ENCODE measurements around the gene ARR3. TPM values are rescaled to one million over a fixed set of nuclear protein-coding genes. Genes with fewer than 3 reads are reported as not detected.
"Not testable (repeated sequence)": the region's sequence is repeated elsewhere in the genome, so short reads cannot be mapped to it uniquely, and the experiment has no call there.

ARR3 gene
- total RNA-seq, 4 donors from 2014 or later: not detected

DNA sequence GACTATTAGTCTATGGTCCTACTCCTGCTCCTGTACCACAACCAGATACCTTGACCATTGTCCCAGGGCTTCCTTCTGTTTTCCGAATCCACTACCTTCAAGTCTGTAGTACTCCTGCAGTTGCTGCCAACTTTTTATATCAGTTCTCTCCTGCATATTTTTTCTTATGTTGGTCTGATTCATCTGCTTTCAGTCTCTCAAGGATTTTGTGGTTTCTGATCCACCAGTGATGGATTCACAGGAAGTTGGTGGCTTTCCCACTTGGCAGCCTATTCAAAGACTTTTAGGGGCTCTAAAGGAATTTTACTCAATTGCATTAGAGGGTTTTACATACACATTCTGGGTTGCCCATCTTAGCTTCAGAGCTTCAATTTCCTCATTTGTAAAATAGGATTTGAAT, 45.4 kb downstream of the ARR3 start:
- H3K27ac ChIP-seq: no peak overlapping the region
- H3K27me3 ChIP-seq: no peaks in the 10 kb centered on the region
- no peak overlapping the region for H3K4me3 ChIP-seq
- 83% methylated on average over 1 of the region's 1 CpG; no CpG with 5 or more reads in 1 of the 2 donors for WGBS, 2 donors (ENCODE audit: low coverage in 1 of 2)
- H3K36me3 ChIP-seq: no peaks in the 10 kb centered on the region
- no peak for ATAC-seq
- no peak for TF ChIP-seq EP300 (IDR thresholded peaks at IDR 0.05)
- no peak for TF ChIP-seq POLR2AphosphoS5 (IDR thresholded peaks at IDR 0.05)
- TF ChIP-seq, protein P1, sequence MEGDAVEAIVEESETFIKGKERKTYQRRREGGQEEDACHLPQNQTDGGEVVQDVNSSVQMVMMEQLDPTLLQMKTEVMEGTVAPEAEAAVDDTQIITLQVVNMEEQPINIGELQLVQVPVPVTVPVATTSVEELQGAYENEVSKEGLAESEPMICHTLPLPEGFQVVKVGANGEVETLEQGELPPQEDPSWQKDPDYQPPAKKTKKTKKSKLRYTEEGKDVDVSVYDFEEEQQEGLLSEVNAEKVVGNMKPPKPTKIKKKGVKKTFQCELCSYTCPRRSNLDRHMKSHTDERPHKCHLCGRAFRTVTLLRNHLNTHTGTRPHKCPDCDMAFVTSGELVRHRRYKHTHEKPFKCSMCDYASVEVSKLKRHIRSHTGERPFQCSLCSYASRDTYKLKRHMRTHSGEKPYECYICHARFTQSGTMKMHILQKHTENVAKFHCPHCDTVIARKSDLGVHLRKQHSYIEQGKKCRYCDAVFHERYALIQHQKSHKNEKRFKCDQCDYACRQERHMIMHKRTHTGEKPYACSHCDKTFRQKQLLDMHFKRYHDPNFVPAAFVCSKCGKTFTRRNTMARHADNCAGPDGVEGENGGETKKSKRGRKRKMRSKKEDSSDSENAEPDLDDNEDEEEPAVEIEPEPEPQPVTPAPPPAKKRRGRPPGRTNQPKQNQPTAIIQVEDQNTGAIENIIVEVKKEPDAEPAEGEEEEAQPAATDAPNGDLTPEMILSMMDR (IDR thresholded peaks at IDR 0.05): no peak
- TF ChIP-seq POLR2A (IDR thresholded peaks at IDR 0.05): no peak
- H3K4me1 ChIP-seq: no peaks in the 10 kb centered on the region
- H3K9me3 ChIP-seq: no peaks in the 10 kb centered on the region

DNA sequence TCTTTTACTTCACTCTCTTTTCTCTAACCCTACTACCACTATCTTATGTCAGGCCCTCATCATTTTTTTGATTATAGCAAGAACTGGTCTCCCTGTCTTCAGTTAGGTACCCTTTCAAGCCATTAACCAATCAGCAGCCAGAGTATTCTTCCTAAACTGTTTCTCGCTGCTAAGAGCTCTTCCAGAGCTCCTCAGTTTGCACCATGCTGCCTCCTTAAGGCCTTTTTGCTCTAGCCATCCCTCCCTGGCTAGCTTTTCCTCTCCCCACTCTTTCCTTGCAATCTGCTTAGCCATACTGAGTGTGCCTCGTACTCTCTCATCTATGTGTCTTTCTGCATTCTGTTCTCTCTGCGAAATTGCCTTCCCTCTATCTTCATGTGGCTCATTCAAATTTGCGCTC, 54.6 kb downstream of the ARR3 start:
- TF ChIP-seq, protein P1 (IDR thresholded peaks at IDR 0.05): no peak
- TF ChIP-seq POLR2AphosphoS5 (IDR thresholded peaks at IDR 0.05): no peak
- no peak for TF ChIP-seq EP300 (IDR thresholded peaks at IDR 0.05)
- no peak for TF ChIP-seq POLR2A (IDR thresholded peaks at IDR 0.05)
- Histone ChIP-seq H3K36me3 (no peaks in the 10 kb centered on the region), H3K27me3 (no peaks in the 10 kb centered on the region), H3K9me3 (no peaks in the 10 kb centered on the region), H3K27ac (no peak overlapping the region), H3K4me1 (no peaks in the 10 kb centered on the region), H3K4me3 (no peak overlapping the region)
- WGBS, 2 donors (ENCODE audit: low coverage in 1 of 2): 98% methylated on average over 4 of the region's 4 CpGs; no CpG with 5 or more reads in 1 of the 2 donors
- ATAC-seq: no peak

DNA sequence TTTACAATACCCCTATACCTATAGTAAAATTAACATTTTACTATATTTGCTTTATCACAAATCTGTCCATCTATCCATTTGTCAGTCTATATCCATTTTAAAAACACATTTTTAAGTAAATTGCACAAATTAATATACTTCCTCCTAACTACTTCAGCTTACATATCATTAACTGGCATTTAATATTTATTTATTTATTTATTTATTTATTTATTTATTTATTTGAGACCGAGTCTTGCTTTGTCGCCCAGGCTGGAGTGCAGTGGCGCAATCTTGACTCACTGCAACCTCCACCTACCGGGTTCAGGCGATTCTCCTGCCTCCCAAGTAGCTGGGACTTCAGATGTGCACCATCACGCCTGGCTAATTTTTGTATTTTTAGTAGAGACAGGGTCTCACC, 55.5 kb downstream of the ARR3 start:
- ATAC-seq, H3K36me3 ChIP-seq, H3K27me3 ChIP-seq, H3K9me3 ChIP-seq, H3K4me1 ChIP-seq, H3K4me3 ChIP-seq, H3K27ac ChIP-seq: not testable (repeated sequence)
- 91 to 100% methylated on average over 6 of the region's 6 CpGs for WGBS, 2 donors (ENCODE audit: low coverage in 1 of 2)

DNA sequence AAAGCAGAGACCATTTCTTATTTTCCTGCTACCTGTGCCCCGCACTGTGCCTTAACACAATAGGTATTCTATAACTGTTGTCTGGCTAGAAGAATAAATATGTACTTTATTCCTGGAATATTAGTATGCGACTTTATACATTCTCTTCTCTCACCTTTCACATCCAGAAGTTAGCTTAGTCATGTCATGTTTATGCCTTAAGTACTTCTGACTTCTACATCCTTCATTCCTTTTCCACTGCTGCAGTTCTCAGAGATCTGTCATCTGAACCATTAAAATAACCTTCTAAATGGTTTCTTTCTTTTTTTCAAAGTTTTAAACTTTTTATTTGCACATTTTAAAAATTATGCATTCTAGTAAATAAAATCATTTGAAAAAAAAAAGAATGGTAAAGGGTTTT, 56.2 kb downstream of the ARR3 start:
- Histone ChIP-seq H3K4me1 (no peaks in the 10 kb centered on the region), H3K4me3 (no peak overlapping the region), H3K27me3 (no peaks in the 10 kb centered on the region), H3K27ac (no peak overlapping the region), H3K9me3 (no peaks in the 10 kb centered on the region), H3K36me3 (no peaks in the 10 kb centered on the region)
- TF ChIP-seq EP300 (IDR thresholded peaks at IDR 0.05) (no peak), POLR2AphosphoS5 (IDR thresholded peaks at IDR 0.05) (no peak), POLR2A (IDR thresholded peaks at IDR 0.05) (no peak)
- TF ChIP-seq, protein P1 (IDR thresholded peaks at IDR 0.05): no peak
- ATAC-seq: no peak
- WGBS, 2 donors (ENCODE audit: low coverage in 1 of 2): 73 to 83% methylated on average over 2 of the region's 2 CpGs

DNA sequence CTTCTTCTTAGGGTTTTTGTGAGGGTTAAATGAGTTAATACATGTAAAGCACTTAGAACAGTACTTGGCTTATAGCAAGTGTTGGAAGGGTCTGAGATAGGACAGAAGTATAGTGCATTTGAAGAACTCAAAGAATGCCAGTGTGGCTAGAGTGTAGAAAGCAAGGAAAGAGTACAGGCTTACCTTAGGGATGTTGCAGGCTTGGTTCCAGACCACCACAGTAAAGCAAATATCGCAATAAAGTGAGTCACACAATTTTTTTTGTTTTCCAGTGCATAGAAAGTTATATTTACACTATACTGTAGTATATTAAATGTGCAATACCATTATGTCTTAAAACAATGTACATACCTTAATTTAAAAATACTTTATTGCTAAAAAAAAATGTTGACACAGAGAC, 63.0 kb downstream of the ARR3 start:
- ATAC-seq: no peak
- Histone ChIP-seq H3K27ac (no peak overlapping the region), H3K27me3 (no peaks in the 10 kb centered on the region), H3K4me1 (no peaks in the 10 kb centered on the region), H3K9me3 (no peaks in the 10 kb centered on the region), H3K4me3 (no peak overlapping the region), H3K36me3 (no peaks in the 10 kb centered on the region)
- WGBS, 2 donors (ENCODE audit: low coverage in 1 of 2): 56 to 100% methylated on average over 1 of the region's 1 CpG
- no peak for TF ChIP-seq POLR2AphosphoS5 (IDR thresholded peaks at IDR 0.05)
- no peak for TF ChIP-seq POLR2A (IDR thresholded peaks at IDR 0.05)
- TF ChIP-seq EP300 (IDR thresholded peaks at IDR 0.05): no peak
- TF ChIP-seq, protein P1 (IDR thresholded peaks at IDR 0.05): no peak

Small RNAs within 50 kb of the gene (small RNA-seq; reads per million reads assigned to genes)
- gene RNA5SP507: 0 to 0.55 (median 0.39) reads per million in 4 donors

Other genes starting within 250 kb of the ARR3 start
- gene AWAT2, start 218.4 kb upstream of the ARR3 start, total RNA-seq: not detected
- not detected for gene OTUD6A, start 205.9 kb upstream of the ARR3 start, total RNA-seq
- 10 to 100 TPM; 46.6 to 74.0 (median 57.0) TPM for gene IGBP1, start 134.9 kb upstream of the ARR3 start, total RNA-seq
- not detected for gene DGAT2L6, start 90.9 kb upstream of the ARR3 start, total RNA-seq
- not detected for gene AWAT1, start 33.7 kb upstream of the ARR3 start, total RNA-seq
- gene P2RY4, start 8.1 kb upstream of the ARR3 start, total RNA-seq: under 1 TPM in 3 of 4 donors, not detected in 1; 0.27 to 0.93 (median 0.50) TPM
- gene RAB41, start 13.8 kb downstream of the ARR3 start, total RNA-seq: not detected
- 10 to 100 TPM; 27.7 to 33.5 (median 32.3) TPM for gene PDZD11, start 21.6 kb downstream of the ARR3 start, total RNA-seq
- gene KIF4A, start 21.8 kb downstream of the ARR3 start, total RNA-seq: under 1 TPM; 0.13 to 0.47 (median 0.17) TPM
- under 1 TPM in 1 of 4 donors, not detected in 3; 0.35 TPM for gene GDPD2, start 155.0 kb downstream of the ARR3 start, total RNA-seq
- gene DLG3, start 176.5 kb downstream of the ARR3 start, total RNA-seq: 10 to 100 TPM; 22.3 to 46.2 (median 26.8) TPM